Esophagus squamous epithelium (tissue), 4 donors: Measurements from ENCODE around the gene CAMTA1.

Experiments
- POLR2A ChIP-seq, 4 donors: fragments of 450-650 bp; IDR thresholded peaks; one replicate each; pipeline ENCODE4 v1.6.1; 2017; ENCODE audit warnings: antibody characterized with exemption in 4 of 4, mild to moderate bottlenecking in 4 of 4, moderate library complexity in 3 of 4
- TF ChIP-seq, protein P1 (sequence below), 6 experiments: fragments of 450-650 bp in 4 of 6; fragments of 200-600 bp in 2 of 6; sonication (generic) in 2 of 6; IDR thresholded peaks; one replicate each; pipeline ENCODE4 v1.5.1; 2016 to 2019; ENCODE audit warnings: antibody characterized with exemption in 6 of 6, mild to moderate bottlenecking in 4 of 6, moderate library complexity in 4 of 6

- TF ChIP-seq POLR2A (IDR thresholded peaks at IDR 0.05): no peak
- TF ChIP-seq, protein P1, sequence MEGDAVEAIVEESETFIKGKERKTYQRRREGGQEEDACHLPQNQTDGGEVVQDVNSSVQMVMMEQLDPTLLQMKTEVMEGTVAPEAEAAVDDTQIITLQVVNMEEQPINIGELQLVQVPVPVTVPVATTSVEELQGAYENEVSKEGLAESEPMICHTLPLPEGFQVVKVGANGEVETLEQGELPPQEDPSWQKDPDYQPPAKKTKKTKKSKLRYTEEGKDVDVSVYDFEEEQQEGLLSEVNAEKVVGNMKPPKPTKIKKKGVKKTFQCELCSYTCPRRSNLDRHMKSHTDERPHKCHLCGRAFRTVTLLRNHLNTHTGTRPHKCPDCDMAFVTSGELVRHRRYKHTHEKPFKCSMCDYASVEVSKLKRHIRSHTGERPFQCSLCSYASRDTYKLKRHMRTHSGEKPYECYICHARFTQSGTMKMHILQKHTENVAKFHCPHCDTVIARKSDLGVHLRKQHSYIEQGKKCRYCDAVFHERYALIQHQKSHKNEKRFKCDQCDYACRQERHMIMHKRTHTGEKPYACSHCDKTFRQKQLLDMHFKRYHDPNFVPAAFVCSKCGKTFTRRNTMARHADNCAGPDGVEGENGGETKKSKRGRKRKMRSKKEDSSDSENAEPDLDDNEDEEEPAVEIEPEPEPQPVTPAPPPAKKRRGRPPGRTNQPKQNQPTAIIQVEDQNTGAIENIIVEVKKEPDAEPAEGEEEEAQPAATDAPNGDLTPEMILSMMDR (IDR thresholded peaks at IDR 0.05): no peak
Observed at GRCh38 chr1:7485086-7485780, 700.0 kb downstream of the CAMTA1 start.
